Heart right ventricle (tissue), 16 donors: ENCODE measurements around the gene TMEM256. TPM values are rescaled to one million over a fixed set of nuclear protein-coding genes. Genes with fewer than 3 reads are reported as not detected.
"Not testable (repeated sequence)": the region's sequence is repeated elsewhere in the genome, so short reads cannot be mapped to it uniquely, and the experiment has no call there.

Experiments
- ATAC-seq, 8 donors: fragments of 200-7000 bp; cut with Tn5 transposase; one replicate each; pipeline ENCODE4 v1.9.1; 2020; ENCODE audit warnings: mild to moderate bottlenecking in 8 of 8, moderate library complexity in 8 of 8, moderate number of reproducible peaks in 1 of 8
- DNase-seq, 2 donors: peaks; one replicate each; pipeline ENCODE4 v3.0.0-alpha.2; 2020
- H3K27ac ChIP-seq, 10 donors: fragments of 200-600 bp; sonication (generic) in 2 of 10; one replicate each; pipeline versions ENCODE4 v1.5.0 to v1.8.0; 2020 to 2022; ENCODE audit warnings: mild to moderate bottlenecking in 3 of 10
- H3K27me3 ChIP-seq, 7 donors: fragments of 200-600 bp; one replicate each; pipeline ENCODE4 v1.8.0; 2021 to 2022; ENCODE audit warnings: mild to moderate bottlenecking in 2 of 7
- H3K36me3 ChIP-seq, 9 donors: fragments of 200-600 bp; sonication (generic) in 1 of 9; one replicate each; pipeline versions ENCODE4 v1.5.0 to v1.8.0; 2020 to 2022; ENCODE audit warnings: mild to moderate bottlenecking in 2 of 9
- H3K4me1 ChIP-seq, 9 donors: fragments of 200-600 bp; sonication (generic) in 1 of 9; one replicate each; pipeline versions ENCODE4 v1.5.0 to v1.8.0; 2020 to 2022; ENCODE audit warnings: mild to moderate bottlenecking in 4 of 9
- H3K4me3 ChIP-seq, 10 donors: fragments of 200-600 bp; sonication (generic) in 2 of 10; one replicate each; pipeline versions ENCODE4 v1.5.0 to v1.8.0; 2020 to 2022; ENCODE audit warnings: mild to moderate bottlenecking in 7 of 10, moderate library complexity in 2 of 10
- H3K9me3 ChIP-seq, 11 donors: fragments of 200-600 bp in 10 of 11; sonication (generic) in 2 of 11; one replicate each; pipeline versions ENCODE4 v1.5.0 to v1.8.0; 2013 to 2022; ENCODE audit warnings: mild to moderate bottlenecking in 2 of 11, control low read depth in 1 of 11, moderate library complexity in 1 of 11
- CTCF ChIP-seq, 9 donors: fragments of 200-600 bp; sonication (generic) in 2 of 9; IDR thresholded peaks; one replicate each; pipeline versions ENCODE4 v1.5.0 to v1.8.0; 2021 to 2022; ENCODE audit warnings: antibody characterized with exemption in 9 of 9, mild to moderate bottlenecking in 5 of 9, moderate library complexity in 1 of 9
- WGBS, 2 donors: extraction: QIAGEN DNeasy Blood & Tissue Kit; methylation state at CpG; one replicate each; pipeline ENCODE4 v1.1.7; 2013; ENCODE audit warnings: inconsistent platforms in 1 of 2; 5-methylcytosine and 5-hydroxymethylcytosine counted together
- intact Hi-C, 10 donors: fragments of 100-400 bp; cut with DNase I; formaldehyde crosslinking; loops; one replicate each; pipeline versions ENCODE4 v1.11.1 to v1.14.2; 2022
- polyA plus RNA-seq, 2 donors: library from polyadenylated mRNA; stranded (reverse); fragments of 200-250 nt; gene quantifications; one replicate each; pipeline ENCODE4 v1.2.3, GENCODE V29; 2013
- total RNA-seq, 10 donors: library from RNA; stranded (reverse); fragmentation: NEBNext Ultra II Directional in 3 of 10; extraction: Animal tissue kit (Norgen Biotek cat#: 25700) in 3 of 10; gene quantifications; one replicate each; pipeline versions ENCODE4 v1.2.1 to v1.2.4, GENCODE V29; 2021 to 2023
- donor health status: Arrhythmogenic right ventricular cardiomyopathy.
- donor health status: ischemic (EF 13 %, LVEDD 7.1; RV severe dilation, severe dysfunction).
- donor health status: healthy with polysubstance abuse.
- donor health status: DM: no; HTN: yes; CAD: no.
- donor health status: DM: no; HTN: no; CAD: no.
- donor health status: ischemic (EF 25% LVEDD 6.9; RV normal size, moderate dysfunction).
- donor health status: ischemic (EF 25% LVEDD 5.7; RV mildly dilated, moderate dysfunction).
- donor health status: healthy.
- donor health status: DM: yes; HTN: yes; CAD: no.
- donor health status: Ischemic cardiomyopathy.
- donor health status: ischemic (EF 35%, LVEDD 5.7; RV mildly dilated, moderate dysfunction).
- donor health status: nonischemic (EF 11% LVEDD 7.7; RV severe dilation, severe dysfunction).
- donor health status: DM: yes; HTN: yes; CAD: no.
- donor health status: PGD.
- donor health status: ischemic (EF 29% LVEDD 5.4; RV normal size, mild dysfunction).
- donor health status: nonischemic (EF 23%, LVEDD 6.1; RV moderate dilation, normal function).

TMEM256 gene
- total and polyA plus RNA-seq, 12 donors, result 61.8 to 169 (median 75.5) TPM

- 86 to 91% methylated on average over 4 of the region's 4 CpGs for WGBS, 2 donors
- Histone ChIP-seq H3K4me3 (no peak overlapping the region), H3K27ac (no peak overlapping the region), H3K9me3 (no peaks in the 10 kb centered on the region), H3K4me1 (no peaks in the 10 kb centered on the region), H3K27me3 (peaks cover 0 to 6% (median 0%) of the 10 kb centered on the region in 7 donors), H3K36me3 (no peaks in the 10 kb centered on the region)
- intact Hi-C loops, result no loop called here
- no peak for TF ChIP-seq CTCF (IDR thresholded peaks at IDR 0.05)
- DNase-seq, result no peak
- no peak for ATAC-seq
Measured at GRCh38 chr17:7370853-7371252, 33.0 kb downstream of the TMEM256 start.

- TF ChIP-seq CTCF (IDR thresholded peaks at IDR 0.05), result no peak
- Histone ChIP-seq H3K27ac (no peak overlapping the region), H3K4me1 (no peaks in the 10 kb centered on the region), H3K4me3 (no peak overlapping the region), H3K36me3 (no peaks in the 10 kb centered on the region), H3K9me3 (no peaks in the 10 kb centered on the region), H3K27me3 (peaks cover 0 to 6% (median 0%) of the 10 kb centered on the region in 7 donors)
- ATAC-seq (no peak), DNase-seq (no peak)
- intact Hi-C loops, result loop anchor here in 1 of 10 donors (10.0 kb wide), 1 partner anchor 145 kb away; no protein-coding TSS in a partner anchor
- 89% methylated on average over 5 of the region's 5 CpGs for WGBS, 2 donors
Measured at GRCh38 chr17:7369825-7370224, 34.1 kb downstream of the TMEM256 start.

- WGBS, 2 donors, result 75% methylated on average over 5 of the region's 5 CpGs
- intact Hi-C loops, result loop anchor here in 1 of 10 donors (10.0 kb wide), 1 partner anchor 146 kb away; no protein-coding TSS in a partner anchor
- not testable (repeated sequence) for ATAC-seq
Measured at GRCh38 chr17:7368599-7368994, 35.3 kb downstream of the TMEM256 start.

GRCh38 chr17:7367918-7368598, 35.8 kb downstream of the TMEM256 start:
- no peak for ATAC-seq
- H3K27me3 ChIP-seq, result peaks cover 0 to 6% (median 0%) of the 10 kb centered on the region in 7 donors
- no peak overlapping the region for H3K4me3 ChIP-seq
- no peak for DNase-seq
- no peak overlapping the region for H3K27ac ChIP-seq
- H3K4me1 ChIP-seq, result no peaks in the 10 kb centered on the region
- 61 to 68% methylated on average over 13 of the region's 13 CpGs for WGBS, 2 donors
- TF ChIP-seq CTCF (IDR thresholded peaks at IDR 0.05), result no peak
- no peaks in the 10 kb centered on the region for H3K9me3 ChIP-seq
- H3K36me3 ChIP-seq, result no peaks in the 10 kb centered on the region
- intact Hi-C loops, result loop anchor here in 1 of 10 donors (10.0 kb wide), 1 partner anchor 147 kb away; no protein-coding TSS in a partner anchor

More at GRCh38 chr17:7368599-7368994, 35.3 kb downstream of the TMEM256 start:
- H3K4me3 ChIP-seq, H3K4me1 ChIP-seq, H3K9me3 ChIP-seq, H3K36me3 ChIP-seq, DNase-seq, H3K27me3 ChIP-seq, H3K27ac ChIP-seq: not testable (repeated sequence)

- intact Hi-C loops, result loop anchor here in 1 of 10 donors (10.0 kb wide), 1 partner anchor 148 kb away; no protein-coding TSS in a partner anchor
- Histone ChIP-seq H3K36me3 (no peaks in the 10 kb centered on the region), H3K9me3 (no peaks in the 10 kb centered on the region), H3K27ac (no peak overlapping the region), H3K27me3 (peaks cover 0 to 6% (median 0%) of the 10 kb centered on the region in 7 donors), H3K4me1 (no peaks in the 10 kb centered on the region), H3K4me3 (no peak overlapping the region)
- ATAC-seq, result no peak
- no peak for TF ChIP-seq CTCF (IDR thresholded peaks at IDR 0.05)
- WGBS, 2 donors, result 69 to 84% methylated on average over 8 of the region's 8 CpGs
- DNase-seq, result no peak
Measured at GRCh38 chr17:7367083-7367482, 36.8 kb downstream of the TMEM256 start.

GRCh38 chr17:7365963-7366362, 37.9 kb downstream of the TMEM256 start:
- DNase-seq, H3K27me3 ChIP-seq, H3K27ac ChIP-seq, H3K36me3 ChIP-seq, H3K4me3 ChIP-seq, H3K4me1 ChIP-seq, H3K9me3 ChIP-seq, ATAC-seq: not testable (repeated sequence)
- 76 to 87% methylated on average over 6 of the region's 7 CpGs for WGBS, 2 donors
- intact Hi-C loops, result loop anchor here in 1 of 10 donors (10.0 kb wide), 1 partner anchor 149 kb away; no protein-coding TSS in a partner anchor
